ENCODE results near the gene NTM.

DNA sequence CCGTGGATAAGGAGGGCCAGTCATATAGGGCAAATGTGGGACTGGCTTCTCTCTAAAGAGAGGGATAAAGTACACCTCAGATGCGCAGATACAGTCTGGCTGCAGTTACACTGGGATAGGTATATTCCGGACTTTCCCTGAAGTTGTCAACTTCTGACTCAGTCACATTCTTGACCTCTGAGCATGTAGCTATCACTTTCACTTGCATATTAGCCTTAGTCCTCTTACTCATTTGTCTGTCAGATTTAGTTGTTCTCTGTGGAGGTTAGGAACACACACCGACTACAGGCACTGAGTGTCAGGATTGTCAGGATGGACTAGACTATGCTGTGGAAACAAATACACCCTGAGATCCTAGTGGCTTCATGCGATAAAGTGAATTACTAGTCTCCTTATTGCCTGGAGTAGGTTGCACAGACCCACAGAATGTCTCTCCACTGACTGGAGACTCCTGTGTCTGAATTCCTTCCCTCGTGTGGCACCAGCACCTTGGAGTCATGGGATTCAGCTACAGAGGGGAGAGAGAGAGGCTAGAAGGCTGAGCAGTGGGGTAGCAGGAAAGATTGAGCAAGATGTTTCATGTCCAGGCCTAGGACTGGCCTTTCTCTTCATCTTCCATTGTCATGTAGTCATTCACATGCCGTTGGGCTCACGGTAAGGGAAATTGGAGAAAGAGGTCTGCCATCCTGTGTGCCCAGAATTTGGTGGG, 654.3 kb downstream of the NTM start:
- TF ChIP-seq CTCF (conservative IDR thresholded peaks at IDR 0.05 in 1 of 2, IDR thresholded peaks at IDR 0.05 in 1 of 2; ENCODE audit: low read depth in 1 of 2, low read length in 2 of 2) (no peak), EZH2 (IDR thresholded peaks at IDR 0.05; ENCODE audit: low read length, missing control alignments) (no peak)
